HEK293T (cell line): Measurements from ENCODE around the gene EPHX1.

Experiments used
- CTCF ChIA-PET: fragments of 350-600 bp; formaldehyde crosslinking; extraction: SDS; loops from one replicate; lab custom pipeline; 2021; ENCODE audit warnings: antibody characterized with exemption, inconsistent platforms; lab: Yijun Ruan, JAX
- POLR2A ChIA-PET: fragments of 350-600 bp; formaldehyde crosslinking; extraction: SDS; loops from one replicate; lab custom pipeline; 2020; ENCODE audit warnings: antibody characterized with exemption, inconsistent platforms; lab: Yijun Ruan, JAX
- DNase-seq: peaks from one replicate; pipeline ENCODE4 v3.0.0; 2012; ENCODE audit warnings: mixed read lengths; ENCODE audit errors: extremely low spot score
- ARNT ChIP-seq: fragments of 450-650 bp; IDR thresholded peaks from 2 replicates; pipeline ENCODE4 v1.6.1; 2017; ENCODE audit warnings: mild to moderate bottlenecking
- BHLHE40 ChIP-seq: fragments of 450-650 bp; IDR thresholded peaks from 2 replicates; pipeline ENCODE4 v1.6.1; 2016; ENCODE audit warnings: mild to moderate bottlenecking, moderate library complexity, borderline replicate concordance
- CTBP1 ChIP-seq: fragments of 450-650 bp; IDR thresholded peaks from 2 replicates; pipeline ENCODE4 v1.6.1; 2016; ENCODE audit warnings: borderline replicate concordance
- ELF4 ChIP-seq: fragments of 450-650 bp; IDR thresholded peaks from 2 replicates; pipeline ENCODE4 v1.6.1; 2017; ENCODE audit warnings: antibody characterized with exemption
- FOXA1 ChIP-seq: fragments of 450-650 bp; IDR thresholded peaks from 2 replicates; pipeline ENCODE4 v1.6.1; 2016; ENCODE audit warnings: mild to moderate bottlenecking
- FOXK2 ChIP-seq: fragments of 450-650 bp; IDR thresholded peaks from 2 replicates; pipeline ENCODE4 v1.6.1; 2016; ENCODE audit warnings: mild to moderate bottlenecking
- FOXM1 ChIP-seq: fragments of 450-650 bp; IDR thresholded peaks from 2 replicates; pipeline ENCODE4 v1.6.1; 2017; ENCODE audit warnings: mild to moderate bottlenecking, borderline replicate concordance
- HDGF ChIP-seq: fragments of 450-650 bp; IDR thresholded peaks from 2 replicates; pipeline ENCODE4 v1.6.1; 2017; ENCODE audit warnings: antibody characterized with exemption, borderline replicate concordance
- L3MBTL2 ChIP-seq: fragments of 450-650 bp; conservative IDR thresholded peaks from 2 replicates; pipeline ENCODE4 v1.6.1; 2016; ENCODE audit warnings: mild to moderate bottlenecking
- LEF1 ChIP-seq: fragments of 450-650 bp; IDR thresholded peaks from 2 replicates; pipeline ENCODE4 v1.6.1; 2017; ENCODE audit warnings: mild to moderate bottlenecking, borderline replicate concordance
- NFRKB ChIP-seq: fragments of 450-650 bp; IDR thresholded peaks from 2 replicates; pipeline ENCODE4 v1.6.1; 2016; ENCODE audit warnings: mild to moderate bottlenecking, moderate library complexity
- PKNOX1 ChIP-seq: fragments of 450-650 bp; IDR thresholded peaks from 2 replicates; pipeline ENCODE4 v1.6.1; 2016
- SP1 ChIP-seq: fragments of 450-650 bp; IDR thresholded peaks from 2 replicates; pipeline ENCODE4 v1.6.1; 2017
- SUZ12 ChIP-seq: fragments of 450-650 bp; IDR thresholded peaks from 2 replicates; pipeline ENCODE4 v1.6.1; 2016; ENCODE audit warnings: mild to moderate bottlenecking
- TARDBP ChIP-seq: fragments of 450-650 bp; IDR thresholded peaks from 2 replicates; pipeline ENCODE4 v1.6.1; 2016
- ZNF384 ChIP-seq: fragments of 450-650 bp; IDR thresholded peaks from 2 replicates; pipeline ENCODE4 v1.6.1; 2016

EPHX1 gene

DNA sequence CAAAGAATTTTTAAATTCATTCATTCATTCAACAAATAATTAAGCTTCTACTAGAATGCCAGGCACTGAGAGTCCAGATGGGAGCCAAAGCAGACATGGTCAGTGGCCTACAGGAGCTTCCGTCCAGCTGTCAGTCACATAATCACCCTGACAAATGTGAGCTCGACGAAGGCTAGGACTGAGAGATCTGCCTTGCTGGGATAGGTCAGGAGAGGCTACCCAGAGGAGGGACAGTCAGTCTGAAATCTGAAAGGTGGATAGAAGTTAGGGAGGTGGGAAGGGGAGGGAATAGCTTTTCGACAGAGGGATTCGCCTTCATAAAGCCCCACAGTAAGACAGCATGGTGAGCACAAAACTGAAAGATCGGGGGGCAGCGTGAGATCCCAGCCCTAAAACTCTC, 8.3 kb downstream of the EPHX1 start:
- DNase-seq = no peak
- ChIA-PET POLR2A (interaction anchor here (1.1 to 3.2 kb wide), 2 partner anchors 40 to 131 kb away, joined by 3 to 12 read pairs; partner anchors contain the start of gene SRP9), CTCF (no interaction called here)
- TF ChIP-seq SP1 (no peak), FOXM1 (no peak), CTBP1 (no peak), SUZ12 (no peak), ARNT (no peak), ELF4 (no peak)

DNA sequence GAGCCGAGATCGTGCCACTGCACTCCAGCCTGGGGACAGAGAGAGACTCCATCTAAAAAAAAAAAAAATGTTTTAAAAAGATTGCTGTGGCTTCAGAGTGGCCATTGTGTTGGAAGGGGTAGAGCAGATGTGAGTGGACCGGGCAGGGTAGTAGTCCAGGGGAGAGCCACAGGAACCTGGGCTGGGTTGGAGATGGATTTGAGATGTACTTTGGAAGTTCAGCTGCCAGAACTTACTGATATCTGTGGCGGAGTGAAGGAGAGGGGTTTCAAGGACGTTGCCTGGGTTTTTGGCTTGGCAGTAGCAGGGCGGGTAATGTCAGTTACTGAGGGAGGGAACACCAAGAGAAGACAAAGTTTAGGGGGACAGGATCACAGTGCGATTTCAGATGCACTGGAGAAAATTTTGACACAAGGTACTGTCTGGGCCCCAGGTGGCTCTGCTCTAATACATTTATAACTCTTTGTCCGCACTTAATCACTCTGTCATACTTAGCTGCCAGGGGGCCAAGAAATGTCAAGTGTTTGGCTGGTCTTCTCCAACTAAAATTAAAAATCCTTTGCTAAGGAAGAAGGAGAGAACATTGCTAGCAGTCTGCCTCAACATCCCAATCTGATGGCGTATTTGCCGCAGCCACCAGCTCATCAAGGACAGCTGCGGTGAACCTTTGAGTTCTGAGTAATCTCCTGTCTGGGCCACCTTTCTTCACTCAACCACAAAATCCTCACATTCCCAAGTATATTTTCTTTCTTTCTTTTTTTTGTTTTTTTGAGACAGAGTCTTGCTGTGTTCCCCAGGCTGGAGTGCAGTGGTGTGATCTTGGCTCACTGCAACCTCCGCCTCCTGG, 9.6 kb downstream of the EPHX1 start:
- DNase-seq = no peak
- no peak for TF ChIP-seq FOXA1
- TF ChIP-seq ELF4 = no peak
- no peak for TF ChIP-seq CTBP1
- TF ChIP-seq TARDBP = no peak
- no peak for TF ChIP-seq ZNF384
- no peak for TF ChIP-seq FOXK2
- no peak for TF ChIP-seq SUZ12
- no peak for TF ChIP-seq L3MBTL2
- TF ChIP-seq NFRKB = no peak
- no peak for TF ChIP-seq ARNT
- no peak for TF ChIP-seq PKNOX1
- TF ChIP-seq FOXM1 = no peak
- TF ChIP-seq LEF1 = no peak
- TF ChIP-seq BHLHE40 = no peak
- POLR2A ChIA-PET = interaction anchor here (0.8 to 1.5 kb wide), 3 partner anchors 10 to 41 kb away, joined by 3 read pairs; partner anchors contain the start of gene EPHX1
- CTCF ChIA-PET = interaction anchor here (0.6 kb wide), 1 partner anchor 32 kb away, joined by 4 read pairs; no protein-coding TSS in a partner anchor

- CTCF ChIA-PET = interaction anchor here (1.8 kb wide), 1 partner anchor 9 kb away, joined by 6 read pairs; no protein-coding TSS in a partner anchor
- TF ChIP-seq SP1 (no peak), NFRKB (no peak), CTBP1 (no peak), SUZ12 (no peak), HDGF (no peak), FOXK2 (no peak), ELF4 (no peak), BHLHE40 (no peak), L3MBTL2 (no peak), LEF1 (no peak), ZNF384 (no peak), FOXM1 (no peak)
- no peak for DNase-seq
- POLR2A ChIA-PET = interaction anchor here (0.8 to 1.5 kb wide), 3 partner anchors 11 to 43 kb away, joined by 3 read pairs; partner anchors contain the start of gene EPHX1
Measured at GRCh38 chr1:225820522-225821120, 10.7 kb downstream of the EPHX1 start.

GRCh38 chr1:225822655-225823403, 12.9 kb downstream of the EPHX1 start:
- POLR2A ChIA-PET = no interaction called here
- DNase-seq = no peak
- CTCF ChIA-PET = interaction anchor here (1.8 kb wide), 1 partner anchor 11 kb away, joined by 6 read pairs; no protein-coding TSS in a partner anchor
- TF ChIP-seq FOXM1 (no peak), SP1 (no peak), BHLHE40 (no peak), L3MBTL2 (no peak), PKNOX1 (no peak), SUZ12 (no peak), NFRKB (no peak)

GRCh38 chr1:225823811-225824261, 13.9 kb downstream of the EPHX1 start:
- CTCF ChIA-PET = no interaction called here
- TF ChIP-seq LEF1 (no peak), SP1 (no peak), BHLHE40 (no peak), FOXA1 (no peak), FOXM1 (no peak), TARDBP (no peak), NFRKB (no peak), ELF4 (no peak), HDGF (no peak), L3MBTL2 (no peak), CTBP1 (no peak), SUZ12 (no peak), FOXK2 (no peak), ZNF384 (no peak)
- DNase-seq = no peak
- POLR2A ChIA-PET = interaction anchor here (0.7 kb wide), 1 partner anchor 46 kb away, joined by 3 read pairs; the partner anchor contains the start of gene SRP9
